ENCODE data around the gene OR14A16. TPM values are rescaled to one million over a fixed set of nuclear protein-coding genes. Genes with fewer than 3 reads are reported as not detected.

The OR14A16 gene
- total RNA-seq (not detected), polyA plus RNA-seq (not detected)
- long read RNA-seq, donor 1 = 0 reads
- long read RNA-seq, donor 2 = 0 reads
- long read RNA-seq, donor 3 = 0 reads
- long read RNA-seq, donor 4 = 0 reads
- long read RNA-seq, donor 5 = 0 reads
- long read RNA-seq, donor 6 = 0 reads
- long read RNA-seq, donor 7 = 0 reads
- long read RNA-seq, donor 8 = 0 reads
- long read RNA-seq, donor 9 = 0 reads
- long read RNA-seq, donor 10 = 0 reads

DNA sequence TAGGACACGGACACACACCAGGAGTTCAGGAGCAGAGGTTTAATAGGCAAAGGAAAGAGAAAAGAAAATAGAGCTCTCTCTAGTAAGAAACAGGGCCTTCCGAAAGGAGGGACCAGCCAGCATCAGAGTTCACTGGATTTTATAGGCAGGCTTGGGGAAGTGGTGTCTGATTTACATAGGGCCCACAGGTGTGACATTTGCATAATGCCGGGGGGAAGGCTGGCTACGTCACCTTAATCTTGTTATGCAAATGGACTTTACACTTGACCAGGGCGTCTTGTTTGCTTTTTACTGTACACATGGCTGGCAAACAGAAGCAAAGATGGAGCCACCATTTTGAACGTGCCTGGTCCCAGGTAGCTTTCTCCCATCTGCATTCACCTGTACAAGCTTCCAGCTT, at the start of gene OR14A16:
Gene OR14A16 (minus strand): TSS at position 97 of the 400 bp plus-strand sequence. CDS start 8,390 bp downstream, outside the sequence.
- H3K36me3 ChIP-seq (ENCODE audit: control insufficient read depth in 2 of 2, insufficient read depth in 2 of 2, low read length in 1 of 2) = no peaks in the 10 kb centered on the region
- WGBS = 86% methylated on average over 6 of the region's 6 CpGs

DNA sequence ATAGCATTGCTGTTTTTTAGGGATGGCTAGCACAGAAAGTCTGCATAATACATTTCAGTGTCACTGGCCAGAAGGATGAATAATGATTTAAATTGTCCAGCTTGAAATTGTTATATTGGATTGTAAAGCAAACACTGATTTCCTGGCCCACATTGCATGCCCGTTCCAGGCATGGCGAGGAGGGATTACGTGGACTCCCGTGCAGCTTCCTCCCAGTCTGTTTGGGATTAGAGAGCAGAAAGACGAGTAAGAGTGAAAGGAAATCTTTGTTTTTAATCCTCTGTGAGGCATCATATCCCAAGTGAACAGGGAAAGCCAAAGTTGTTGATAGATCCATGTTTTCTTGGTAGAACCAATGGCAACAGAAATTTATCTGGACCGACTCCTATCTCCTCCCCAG, 41.5 kb upstream of the OR14A16 start:
- Histone ChIP-seq H3K36me3 (ENCODE audit: control insufficient read depth in 2 of 2, insufficient read depth in 2 of 2, low read length in 1 of 2) (no peaks in the 10 kb centered on the region), H3K27me3 (ENCODE audit: control insufficient read depth in 2 of 2, insufficient read depth in 1 of 2, low read length in 1 of 2) (no peaks in the 10 kb centered on the region), H3K27ac (ENCODE audit: low read depth in 1 of 2, low read length in 1 of 2) (no peak overlapping the region), H3K4me1 (ENCODE audit: control insufficient read depth in 2 of 2, insufficient read depth in 2 of 2, low read length in 2 of 2) (no peaks in the 10 kb centered on the region), H3K9me3 (ENCODE audit: control insufficient read depth in 2 of 2, insufficient read depth in 1 of 2, low read length in 1 of 2) (peaks cover 0 to 3% of the 10 kb centered on the region in 2 donors), H3K4me3 (ENCODE audit: low read length in 2 of 2) (no peak overlapping the region)
- DNase-seq (ENCODE audit: low read depth in 6 of 9, low spot score in 9 of 9) = no peak
- 98% methylated on average over 6 of the region's 6 CpGs for WGBS

More for the DNA sequence above, at the start of gene OR14A16:
- Histone ChIP-seq H3K9me3 (ENCODE audit: control insufficient read depth in 2 of 2, insufficient read depth in 1 of 2, low read length in 1 of 2) (no peaks in the 10 kb centered on the region), H3K27ac (ENCODE audit: low read depth in 1 of 2, low read length in 1 of 2) (no peak within 1 kb of the TSS), H3K4me1 (ENCODE audit: control insufficient read depth in 2 of 2, insufficient read depth in 2 of 2, low read length in 2 of 2) (no peaks in the 10 kb centered on the region), H3K4me3 (ENCODE audit: low read length in 2 of 2) (no peak within 1 kb of the TSS), H3K27me3 (ENCODE audit: control insufficient read depth in 2 of 2, insufficient read depth in 1 of 2, low read length in 1 of 2) (no peaks in the 10 kb centered on the region)
- DNase-seq (ENCODE audit: low read depth in 6 of 9, low spot score in 9 of 9) = no peak

DNA sequence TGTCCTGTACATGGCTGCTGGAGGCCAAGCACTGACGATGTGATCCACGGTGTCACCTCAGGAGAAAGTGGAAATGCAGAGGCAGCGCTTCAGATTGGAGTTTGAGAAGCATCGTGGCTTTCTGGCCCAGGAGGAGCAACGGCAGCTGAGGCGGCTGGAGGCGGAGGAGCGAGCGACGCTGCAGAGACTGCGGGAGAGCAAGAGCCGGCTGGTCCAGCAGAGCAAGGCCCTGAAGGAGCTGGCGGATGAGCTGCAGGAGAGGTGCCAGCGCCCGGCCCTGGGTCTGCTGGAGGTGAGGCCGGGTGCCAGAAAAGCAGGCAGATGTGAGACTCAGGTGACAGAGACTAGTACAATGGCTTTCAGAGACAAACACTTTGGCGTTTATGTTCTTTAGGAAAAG, 40.7 kb upstream of the OR14A16 start:
- H3K27ac ChIP-seq (ENCODE audit: low read depth in 1 of 2, low read length in 1 of 2) = no peak overlapping the region
- no peaks in the 10 kb centered on the region for H3K36me3 ChIP-seq (ENCODE audit: control insufficient read depth in 2 of 2, insufficient read depth in 2 of 2, low read length in 1 of 2)
- H3K4me1 ChIP-seq (ENCODE audit: control insufficient read depth in 2 of 2, insufficient read depth in 2 of 2, low read length in 2 of 2) = no peaks in the 10 kb centered on the region
- no peaks in the 10 kb centered on the region for H3K9me3 ChIP-seq (ENCODE audit: control insufficient read depth in 2 of 2, insufficient read depth in 1 of 2, low read length in 1 of 2)
- DNase-seq (ENCODE audit: low read depth in 6 of 9, low spot score in 9 of 9) = no peak
- no peaks in the 10 kb centered on the region for H3K27me3 ChIP-seq (ENCODE audit: control insufficient read depth in 2 of 2, insufficient read depth in 1 of 2, low read length in 1 of 2)
- H3K4me3 ChIP-seq (ENCODE audit: low read length in 2 of 2) = no peak overlapping the region
- WGBS = 95% methylated on average over 17 of the region's 17 CpGs

DNA sequence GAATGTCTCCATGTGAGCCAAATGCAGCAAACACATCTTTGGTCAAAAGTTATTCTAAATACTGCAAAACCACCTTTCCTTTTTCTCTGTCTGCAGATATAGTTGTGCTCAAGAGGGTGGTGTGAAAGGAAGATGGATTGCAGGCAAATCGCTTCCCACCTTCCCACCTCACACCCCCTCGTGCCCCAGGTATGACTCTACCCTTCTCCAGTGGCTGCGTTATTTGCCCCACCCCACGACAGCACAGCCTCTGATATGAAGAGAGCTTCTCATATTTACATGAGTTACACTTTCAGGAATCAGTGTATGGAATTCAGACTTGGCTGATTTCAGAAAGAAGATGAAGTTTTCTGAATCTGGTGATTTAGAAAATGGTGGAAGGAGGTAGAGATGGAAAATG, 38.8 kb upstream of the OR14A16 start:
- H3K36me3 ChIP-seq (ENCODE audit: control insufficient read depth in 2 of 2, insufficient read depth in 2 of 2, low read length in 1 of 2) = no peaks in the 10 kb centered on the region
- DNase-seq (ENCODE audit: low read depth in 6 of 9, low spot score in 9 of 9) = no peak
- peaks cover 0 to 5% of the 10 kb centered on the region in 2 donors for H3K4me1 ChIP-seq (ENCODE audit: control insufficient read depth in 2 of 2, insufficient read depth in 2 of 2, low read length in 2 of 2)
- no peak overlapping the region for H3K27ac ChIP-seq (ENCODE audit: low read depth in 1 of 2, low read length in 1 of 2)
- no peaks in the 10 kb centered on the region for H3K9me3 ChIP-seq (ENCODE audit: control insufficient read depth in 2 of 2, insufficient read depth in 1 of 2, low read length in 1 of 2)
- H3K27me3 ChIP-seq (ENCODE audit: control insufficient read depth in 2 of 2, insufficient read depth in 1 of 2, low read length in 1 of 2) = peaks cover 0 to 11% of the 10 kb centered on the region in 2 donors
- H3K4me3 ChIP-seq (ENCODE audit: low read length in 2 of 2) = no peak overlapping the region
- 93% methylated on average over 4 of the region's 4 CpGs for WGBS

- H3K9me3 ChIP-seq (ENCODE audit: control insufficient read depth in 2 of 2, insufficient read depth in 1 of 2, low read length in 1 of 2) = no peaks in the 10 kb centered on the region
- H3K4me3 ChIP-seq (ENCODE audit: low read length in 2 of 2) = peak overlapping the region; percentile 18 to 59
- peaks cover 5 to 6% of the 10 kb centered on the region in 2 donors for H3K4me1 ChIP-seq (ENCODE audit: control insufficient read depth in 2 of 2, insufficient read depth in 2 of 2, low read length in 2 of 2)
- H3K27ac ChIP-seq (ENCODE audit: low read depth in 1 of 2, low read length in 1 of 2) = no peak overlapping the region
- H3K27me3 ChIP-seq (ENCODE audit: control insufficient read depth in 2 of 2, insufficient read depth in 1 of 2, low read length in 1 of 2) = peaks cover 2 to 29% of the 10 kb centered on the region in 2 donors
- 17% methylated on average over 15 of the region's 15 CpGs for WGBS
- DNase-seq (ENCODE audit: low read depth in 6 of 9, low spot score in 9 of 9) = peak in 1 of 9 donors; percentile 10
- H3K36me3 ChIP-seq (ENCODE audit: control insufficient read depth in 2 of 2, insufficient read depth in 2 of 2, low read length in 1 of 2) = no peaks in the 10 kb centered on the region
Observed at GRCh38 chr1:247857985-247858619, 34.2 kb upstream of the OR14A16 start.

GRCh38 chr1:247857069-247857984, 33.4 kb upstream of the OR14A16 start, which contains the start of gene TRIM58:
Gene TRIM58 (plus strand): TSS chr1:247857187. CDS start chr1:247857247, 60 bp downstream.
- peak in 5 of 9 donors; percentile 7 to 51 (median 27) for DNase-seq (ENCODE audit: low read depth in 6 of 9, low spot score in 9 of 9)
- Histone ChIP-seq H3K4me1 (ENCODE audit: control insufficient read depth in 2 of 2, insufficient read depth in 2 of 2, low read length in 2 of 2) (peaks cover 5 to 6% of the 10 kb centered on the region in 2 donors), H3K36me3 (ENCODE audit: control insufficient read depth in 2 of 2, insufficient read depth in 2 of 2, low read length in 1 of 2) (no peaks in the 10 kb centered on the region), H3K27me3 (ENCODE audit: control insufficient read depth in 2 of 2, insufficient read depth in 1 of 2, low read length in 1 of 2) (peaks cover 2 to 29% of the 10 kb centered on the region in 2 donors), H3K27ac (ENCODE audit: low read depth in 1 of 2, low read length in 1 of 2) (no peak within 1 kb of the TSS), H3K4me3 (ENCODE audit: low read length in 2 of 2) (peak within 1 kb of the TSS; percentile 24 to 59), H3K9me3 (ENCODE audit: control insufficient read depth in 2 of 2, insufficient read depth in 1 of 2, low read length in 1 of 2) (no peaks in the 10 kb centered on the region)
- under 1% methylated on average over 109 of the region's 109 CpGs for WGBS

- H3K4me3 ChIP-seq (ENCODE audit: low read length in 2 of 2) = no peak overlapping the region
- H3K9me3 ChIP-seq (ENCODE audit: control insufficient read depth in 2 of 2, insufficient read depth in 1 of 2, low read length in 1 of 2) = no peaks in the 10 kb centered on the region
- no peak overlapping the region for H3K27ac ChIP-seq (ENCODE audit: low read depth in 1 of 2, low read length in 1 of 2)
- peaks cover 2 to 29% of the 10 kb centered on the region in 2 donors for H3K27me3 ChIP-seq (ENCODE audit: control insufficient read depth in 2 of 2, insufficient read depth in 1 of 2, low read length in 1 of 2)
- H3K4me1 ChIP-seq (ENCODE audit: control insufficient read depth in 2 of 2, insufficient read depth in 2 of 2, low read length in 2 of 2) = peaks cover 5 to 6% of the 10 kb centered on the region in 2 donors
- WGBS = 97% methylated on average over 4 of the region's 4 CpGs
- no peaks in the 10 kb centered on the region for H3K36me3 ChIP-seq (ENCODE audit: control insufficient read depth in 2 of 2, insufficient read depth in 2 of 2, low read length in 1 of 2)
- DNase-seq (ENCODE audit: low read depth in 6 of 9, low spot score in 9 of 9) = no peak
Observed at GRCh38 chr1:247855911-247856310, 32.0 kb upstream of the OR14A16 start.

GRCh38 chr1:247854899-247855545, 31.1 kb upstream of the OR14A16 start:
- H3K4me1 ChIP-seq (ENCODE audit: control insufficient read depth in 2 of 2, insufficient read depth in 2 of 2, low read length in 2 of 2) = peaks cover 5 to 6% of the 10 kb centered on the region in 2 donors
- no peak overlapping the region for H3K27ac ChIP-seq (ENCODE audit: low read depth in 1 of 2, low read length in 1 of 2)
- H3K27me3 ChIP-seq (ENCODE audit: control insufficient read depth in 2 of 2, insufficient read depth in 1 of 2, low read length in 1 of 2) = peaks cover 2 to 29% of the 10 kb centered on the region in 2 donors
- no peaks in the 10 kb centered on the region for H3K9me3 ChIP-seq (ENCODE audit: control insufficient read depth in 2 of 2, insufficient read depth in 1 of 2, low read length in 1 of 2)
- 90% methylated on average over 14 of the region's 14 CpGs for WGBS
- H3K4me3 ChIP-seq (ENCODE audit: low read length in 2 of 2) = no peak overlapping the region
- no peak for DNase-seq (ENCODE audit: low read depth in 6 of 9, low spot score in 9 of 9)
- no peaks in the 10 kb centered on the region for H3K36me3 ChIP-seq (ENCODE audit: control insufficient read depth in 2 of 2, insufficient read depth in 2 of 2, low read length in 1 of 2)

Data from thymus (tissue), 14 donors.